ENCODE measurements around the gene TACR1. TPM values are rescaled to one million over a fixed set of nuclear protein-coding genes. Genes with fewer than 3 reads are reported as not detected.

The TACR1 gene
- total and polyA plus RNA-seq, 2 of the 4 experiments (the other 2 are of a cell fraction) = under 0.01 to 0.09 TPM

DNA sequence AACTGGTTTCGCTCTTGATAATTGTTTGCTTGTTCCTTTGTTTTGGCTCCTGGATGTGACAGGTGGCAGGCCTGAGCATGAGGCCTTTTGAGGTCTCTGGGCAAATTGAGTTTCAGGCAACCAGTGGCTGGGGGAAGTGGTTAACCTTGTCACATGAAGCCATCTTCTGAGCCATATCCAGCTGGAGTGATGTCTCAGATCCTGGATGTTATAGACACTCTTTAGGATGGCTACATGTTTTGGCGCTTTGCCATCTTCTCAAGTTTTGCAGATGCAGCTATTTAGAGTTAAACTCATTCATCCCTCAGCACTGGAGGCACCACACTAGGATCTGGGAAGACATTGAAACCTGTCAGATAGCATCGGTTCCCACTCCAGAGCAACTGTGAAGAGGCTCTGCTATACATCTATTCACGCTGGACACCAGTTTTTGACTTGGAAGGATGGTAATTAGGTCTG lies 25.3 kb upstream of the TACR1 start:
- POLR2A ChIA-PET (ENCODE audit: unreplicated experiment) = no interaction called here
- H4K91ac ChIP-seq (ENCODE audit: insufficient read depth, low read depth, low read length) = no peak overlapping the region
- H3K14ac ChIP-seq (replicated peaks; ENCODE audit: low read depth, low read length) = peak overlapping the region; percentile 76; the same call in 1 of the 2 replicates
- H3K27ac ChIP-seq (ENCODE audit: insufficient read depth, low read length) = no peak overlapping the region
- no peak overlapping the region for H2AK9ac ChIP-seq (replicated peaks; ENCODE audit: low read depth, low read length, poor library complexity)
- peak; percentile 10 for DNase-seq
- H2AFZ ChIP-seq (replicated peaks; ENCODE audit: low read length, poor library complexity) = no peak overlapping the region
- H4K20me1 ChIP-seq (ENCODE audit: insufficient read depth, low read length) = no peaks in the 10 kb centered on the region
- peak overlapping the region; percentile 64; the same call in 1 of the 3 replicates for H2BK15ac ChIP-seq (ENCODE audit: low read depth, low read length)
- CTCF ChIA-PET = no interaction called here
- no peak overlapping the region; the same call in 1 of the 2 replicates for H3K4ac ChIP-seq (ENCODE audit: low read depth, low read length)
- intact Hi-C loops (cut with micrococcal nuclease) = no loop called here
- no peaks in the 10 kb centered on the region for H3K36me3 ChIP-seq (ENCODE audit: control insufficient read depth, insufficient read depth, low read length)
- no peak overlapping the region for H3K18ac ChIP-seq (ENCODE audit: low read depth, low read length)
- no peak overlapping the region for H3K4me2 ChIP-seq (ENCODE audit: low read depth, low read length)
- H3K9me1 ChIP-seq (ENCODE audit: insufficient read depth, low read length) = peaks cover 12% of the 10 kb centered on the region
- H3K9ac ChIP-seq (ENCODE audit: low read depth, low read length) = no peak overlapping the region
- no peak overlapping the region for H2BK5ac ChIP-seq (ENCODE audit: low read depth, low read length, poor library complexity, severe bottlenecking)
- in situ Hi-C loops (cut with MboI; ENCODE audit: low sequenced_read_pairs) = loop anchor here (25.0 kb wide), 1 partner anchor 388 kb away; no protein-coding TSS in a partner anchor
- H3K4me3 ChIP-seq (ENCODE audit: insufficient read depth, low read depth, low read length) = no peak overlapping the region
- no peaks in the 10 kb centered on the region for H3K79me1 ChIP-seq (ENCODE audit: low read depth in 1 of 2, low read length in 2 of 2)
- WGBS, 2 experiments (ENCODE audit: extremely low coverage in 2 of 2, insufficient read length in 1 of 2) = 100% methylated on average over 1 of the region's 4 CpGs; no CpG with 5 or more reads in 1 of the 2 experiments
- peak overlapping the region; percentile 55; the same call in 1 of the 2 replicates for H2BK20ac ChIP-seq (ENCODE audit: low read depth, low read length)
- ATAC-seq (ENCODE audit: low read depth) = no peak
- TF ChIP-seq BHLHE40 (IDR thresholded peaks at IDR 0.05; ENCODE audit: low read depth, low read length) = no peak
- no peak for TF ChIP-seq CEBPB (IDR thresholded peaks at IDR 0.05; ENCODE audit: low read depth, low read length)
- no peak for TF ChIP-seq FOS (IDR thresholded peaks at IDR 0.05; ENCODE audit: low read depth, low read length)
- no peak overlapping the region for H4K8ac ChIP-seq (ENCODE audit: low read depth in 2 of 2, low read length in 2 of 2)
- no peaks in the 10 kb centered on the region for H3K9me3 ChIP-seq (ENCODE audit: control insufficient read depth, insufficient read depth, low read length)
- H4K5ac ChIP-seq (ENCODE audit: low read depth, low read length) = no peak overlapping the region
- dilution Hi-C loops (cut with HindIII; ENCODE audit: low sequenced_read_pairs, unreplicated experiment) = no loop called here
- peak overlapping the region; percentile 50; the same call in 1 of the 2 replicates for H2BK120ac ChIP-seq (ENCODE audit: low read depth, low read length)
- no peak overlapping the region for H3K23ac ChIP-seq (ENCODE audit: low read depth, low read length)
- BruUV-seq (replicated peaks) = no TSS peak
- H2AK5ac ChIP-seq (ENCODE audit: low read depth, low read length) = peak overlapping the region; percentile 27; the same call in 1 of the 2 replicates
- H3K56ac ChIP-seq (ENCODE audit: extremely low read depth, insufficient read depth, low read length) = no peak overlapping the region
- H3K4me1 ChIP-seq (ENCODE audit: control insufficient read depth, insufficient read depth, low read length) = peaks cover 6% of the 10 kb centered on the region
- no peaks in the 10 kb centered on the region for H3K27me3 ChIP-seq (ENCODE audit: control insufficient read depth, insufficient read depth, low read length)
